GM23338 (cell line): ENCODE data around the gene PPFIBP1. TPM values are rescaled to one million over a fixed set of nuclear protein-coding genes. Genes with fewer than 3 reads are reported as not detected.
"Not testable (repeated sequence)": the region's sequence is repeated elsewhere in the genome, so short reads cannot be mapped to it uniquely, and the experiment has no call there.

Source experiments
- ATAC-seq: fragments of 200-7000 bp; cut with Tn5 transposase; 3 replicates; pipeline ENCODE4 v1.9.1; 2020
- DNase-seq: peaks from one replicate; pipeline ENCODE4 v3.0.0-alpha.2; 2015; ENCODE audit warnings: low spot score
- H2AFZ ChIP-seq: fragments of 200-600 bp; sonication (generic); 2 replicates; pipeline ENCODE4 v1.8.0; 2016; ENCODE audit warnings: antibody characterized with exemption, mild to moderate bottlenecking, moderate library complexity
- H3F3A ChIP-seq: fragments of 200-600 bp; sonication (generic); replicated peaks from 2 replicates; pipeline ENCODE4 v1.8.0; 2017; ENCODE audit warnings: antibody characterized with exemption, mixed run types, low read depth
- H3K27ac ChIP-seq: fragments of 200-600 bp; sonication (generic); 2 replicates; pipeline ENCODE4 v1.6.1; 2016; ENCODE audit warnings: low read depth
- H3K27me3 ChIP-seq: fragments of 200-600 bp; sonication (generic); 2 replicates; pipeline ENCODE4 v1.8.0; 2016; ENCODE audit warnings: mild to moderate bottlenecking, mixed run types, moderate library complexity; ENCODE audit not compliant: insufficient read depth
- H3K36me3 ChIP-seq: fragments of 200-600 bp; sonication (generic); 2 replicates; pipeline ENCODE4 v1.8.0; 2016; ENCODE audit warnings: mild to moderate bottlenecking; ENCODE audit not compliant: insufficient read depth
- H3K4me1 ChIP-seq: fragments of 200-600 bp; sonication (generic); 2 replicates; pipeline ENCODE4 v1.8.0; 2016; ENCODE audit warnings: mild to moderate bottlenecking, moderate library complexity; ENCODE audit not compliant: insufficient read depth
- H3K4me2 ChIP-seq: fragments of 200-600 bp; sonication (generic); 2 replicates; pipeline ENCODE4 v1.7.1; 2017; ENCODE audit warnings: mixed run types
- H3K4me3 ChIP-seq: fragments of 200-600 bp; sonication (generic); 2 replicates; pipeline ENCODE4 v1.6.1; 2016; ENCODE audit warnings: mixed run types
- H3K79me2 ChIP-seq: fragments of 200-600 bp; sonication (generic); replicated peaks from 2 replicates; pipeline ENCODE4 v1.8.0; 2017; ENCODE audit warnings: mild to moderate bottlenecking; ENCODE audit not compliant: insufficient read depth
- H3K9me2 ChIP-seq: fragments of 200-600 bp; sonication (generic); 2 replicates; pipeline ENCODE4 v1.8.0; 2017; ENCODE audit not compliant: insufficient read depth
- H4K20me1 ChIP-seq: fragments of 200-600 bp; sonication (generic); replicated peaks from 2 replicates; pipeline ENCODE4 v1.8.0; 2017; ENCODE audit warnings: mild to moderate bottlenecking; ENCODE audit not compliant: insufficient read depth
- H3K27ac Mint-ChIP-seq: 2 replicates; pipeline ENCODE4 v1.8.0; 2020; ENCODE audit warnings: inconsistent platforms, mild to moderate bottlenecking, moderate library complexity, mixed read lengths
- H3K27me3 Mint-ChIP-seq: 3 replicates; pipeline ENCODE4 v1.8.0; 2022; ENCODE audit warnings: low read depth, mild to moderate bottlenecking, moderate library complexity, mixed read lengths, inconsistent platforms; ENCODE audit not compliant: insufficient read depth, poor library complexity
- H3K36me3 Mint-ChIP-seq: 3 replicates; pipeline ENCODE4 v1.8.0; 2021; ENCODE audit warnings: low read depth, mild to moderate bottlenecking, inconsistent platforms, moderate library complexity, mixed read lengths
- H3K4me1 Mint-ChIP-seq: 3 replicates; pipeline ENCODE4 v1.8.0; 2020; ENCODE audit warnings: mild to moderate bottlenecking, inconsistent platforms, mixed read lengths
- H3K4me3 Mint-ChIP-seq: 3 replicates; pipeline ENCODE4 v1.8.0; 2021; ENCODE audit warnings: moderate library complexity, mild to moderate bottlenecking, inconsistent platforms, mixed read lengths
- H3K9me3 Mint-ChIP-seq: 3 replicates; pipeline ENCODE4 v1.8.0; 2020; ENCODE audit warnings: moderate library complexity, mild to moderate bottlenecking, inconsistent platforms, mixed read lengths
- CREB1 ChIP-seq: fragments of 250-450 bp; sonication (Bioruptor Pico); IDR thresholded peaks from 2 replicates; pipeline ENCODE4 v1.5.0; 2020; ENCODE audit warnings: low read depth, mild to moderate bottlenecking, moderate library complexity
- EZH2 ChIP-seq: fragments of 200-600 bp; sonication (generic); IDR thresholded peaks from one replicate; pipeline ENCODE4 v1.8.0; 2017; ENCODE audit warnings: antibody characterized with exemption, mild to moderate bottlenecking, low read depth; ENCODE audit not compliant: unreplicated experiment
- ZNF331 ChIP-seq: fragments of 250-450 bp; sonication (Bioruptor Pico); IDR thresholded peaks from 2 replicates; pipeline ENCODE4 v1.5.0; 2020; ENCODE audit warnings: low read depth, mild to moderate bottlenecking, moderate library complexity
- polyA plus RNA-seq: library from polyadenylated mRNA; unstranded; fragments of >200 nt; fragmentation: Nextera tagmentation; extraction: Ambion mirVana; gene quantifications from 2 replicates; pipeline ENCODE4 v1.2.1, GENCODE V29; 2016
- total RNA-seq: library from RNA; depleted of rRNA; stranded (reverse); fragments of >200 nt; shearing (Covaris generic); gene quantifications from 2 replicates; pipeline ENCODE4 v1.2.3, GENCODE V29; 2014
- TF ChIP-seq, protein P1 (sequence below): fragments of 250-450 bp; sonication (Bioruptor Pico); IDR thresholded peaks from 2 replicates; pipeline ENCODE4 v1.5.0; 2020; ENCODE audit warnings: mild to moderate bottlenecking, moderate library complexity
- TF ChIP-seq, protein P2 (sequence below), 2 experiments: fragments of 200-600 bp in 1 of 2; sonication (generic) in 1 of 2; conservative IDR thresholded peaks; 2 replicates each; pipeline versions ENCODE4 v1.5.1 to v1.6.1; 2016 to 2017; ENCODE audit warnings: antibody characterized with exemption in 2 of 2, low read depth in 2 of 2, mild to moderate bottlenecking in 2 of 2, moderate library complexity in 1 of 2

The PPFIBP1 gene
- total and polyA plus RNA-seq, 2 experiments from 2014 or later, result 33.2 to 41.9 TPM

DNA sequence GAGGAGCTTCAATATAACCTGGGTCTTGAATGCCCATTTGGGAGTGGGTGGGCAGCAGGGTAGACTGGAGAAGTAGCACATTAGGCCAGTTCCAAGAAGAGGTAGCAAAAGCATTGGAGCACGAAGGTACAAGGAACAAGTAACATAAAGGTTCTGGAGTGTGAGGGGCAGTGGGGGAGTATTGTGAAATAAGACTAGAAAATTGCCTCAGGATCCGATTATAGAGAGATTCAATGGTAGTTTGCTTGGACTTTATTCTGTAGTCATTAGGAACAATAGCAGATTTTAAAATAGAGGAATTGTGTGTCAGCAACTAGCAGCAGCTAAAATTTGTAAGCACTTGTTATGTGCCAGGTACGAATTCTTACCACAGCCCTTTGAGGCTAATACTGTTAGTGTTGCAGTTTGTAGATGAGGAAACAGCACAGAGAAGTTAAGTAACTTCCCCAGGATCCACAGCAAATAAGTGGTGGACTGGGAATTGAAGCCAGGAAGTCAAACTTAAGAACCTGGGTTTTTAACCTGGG, 61.8 kb downstream of the PPFIBP1 start (continued):
- TF ChIP-seq, protein P1, sequence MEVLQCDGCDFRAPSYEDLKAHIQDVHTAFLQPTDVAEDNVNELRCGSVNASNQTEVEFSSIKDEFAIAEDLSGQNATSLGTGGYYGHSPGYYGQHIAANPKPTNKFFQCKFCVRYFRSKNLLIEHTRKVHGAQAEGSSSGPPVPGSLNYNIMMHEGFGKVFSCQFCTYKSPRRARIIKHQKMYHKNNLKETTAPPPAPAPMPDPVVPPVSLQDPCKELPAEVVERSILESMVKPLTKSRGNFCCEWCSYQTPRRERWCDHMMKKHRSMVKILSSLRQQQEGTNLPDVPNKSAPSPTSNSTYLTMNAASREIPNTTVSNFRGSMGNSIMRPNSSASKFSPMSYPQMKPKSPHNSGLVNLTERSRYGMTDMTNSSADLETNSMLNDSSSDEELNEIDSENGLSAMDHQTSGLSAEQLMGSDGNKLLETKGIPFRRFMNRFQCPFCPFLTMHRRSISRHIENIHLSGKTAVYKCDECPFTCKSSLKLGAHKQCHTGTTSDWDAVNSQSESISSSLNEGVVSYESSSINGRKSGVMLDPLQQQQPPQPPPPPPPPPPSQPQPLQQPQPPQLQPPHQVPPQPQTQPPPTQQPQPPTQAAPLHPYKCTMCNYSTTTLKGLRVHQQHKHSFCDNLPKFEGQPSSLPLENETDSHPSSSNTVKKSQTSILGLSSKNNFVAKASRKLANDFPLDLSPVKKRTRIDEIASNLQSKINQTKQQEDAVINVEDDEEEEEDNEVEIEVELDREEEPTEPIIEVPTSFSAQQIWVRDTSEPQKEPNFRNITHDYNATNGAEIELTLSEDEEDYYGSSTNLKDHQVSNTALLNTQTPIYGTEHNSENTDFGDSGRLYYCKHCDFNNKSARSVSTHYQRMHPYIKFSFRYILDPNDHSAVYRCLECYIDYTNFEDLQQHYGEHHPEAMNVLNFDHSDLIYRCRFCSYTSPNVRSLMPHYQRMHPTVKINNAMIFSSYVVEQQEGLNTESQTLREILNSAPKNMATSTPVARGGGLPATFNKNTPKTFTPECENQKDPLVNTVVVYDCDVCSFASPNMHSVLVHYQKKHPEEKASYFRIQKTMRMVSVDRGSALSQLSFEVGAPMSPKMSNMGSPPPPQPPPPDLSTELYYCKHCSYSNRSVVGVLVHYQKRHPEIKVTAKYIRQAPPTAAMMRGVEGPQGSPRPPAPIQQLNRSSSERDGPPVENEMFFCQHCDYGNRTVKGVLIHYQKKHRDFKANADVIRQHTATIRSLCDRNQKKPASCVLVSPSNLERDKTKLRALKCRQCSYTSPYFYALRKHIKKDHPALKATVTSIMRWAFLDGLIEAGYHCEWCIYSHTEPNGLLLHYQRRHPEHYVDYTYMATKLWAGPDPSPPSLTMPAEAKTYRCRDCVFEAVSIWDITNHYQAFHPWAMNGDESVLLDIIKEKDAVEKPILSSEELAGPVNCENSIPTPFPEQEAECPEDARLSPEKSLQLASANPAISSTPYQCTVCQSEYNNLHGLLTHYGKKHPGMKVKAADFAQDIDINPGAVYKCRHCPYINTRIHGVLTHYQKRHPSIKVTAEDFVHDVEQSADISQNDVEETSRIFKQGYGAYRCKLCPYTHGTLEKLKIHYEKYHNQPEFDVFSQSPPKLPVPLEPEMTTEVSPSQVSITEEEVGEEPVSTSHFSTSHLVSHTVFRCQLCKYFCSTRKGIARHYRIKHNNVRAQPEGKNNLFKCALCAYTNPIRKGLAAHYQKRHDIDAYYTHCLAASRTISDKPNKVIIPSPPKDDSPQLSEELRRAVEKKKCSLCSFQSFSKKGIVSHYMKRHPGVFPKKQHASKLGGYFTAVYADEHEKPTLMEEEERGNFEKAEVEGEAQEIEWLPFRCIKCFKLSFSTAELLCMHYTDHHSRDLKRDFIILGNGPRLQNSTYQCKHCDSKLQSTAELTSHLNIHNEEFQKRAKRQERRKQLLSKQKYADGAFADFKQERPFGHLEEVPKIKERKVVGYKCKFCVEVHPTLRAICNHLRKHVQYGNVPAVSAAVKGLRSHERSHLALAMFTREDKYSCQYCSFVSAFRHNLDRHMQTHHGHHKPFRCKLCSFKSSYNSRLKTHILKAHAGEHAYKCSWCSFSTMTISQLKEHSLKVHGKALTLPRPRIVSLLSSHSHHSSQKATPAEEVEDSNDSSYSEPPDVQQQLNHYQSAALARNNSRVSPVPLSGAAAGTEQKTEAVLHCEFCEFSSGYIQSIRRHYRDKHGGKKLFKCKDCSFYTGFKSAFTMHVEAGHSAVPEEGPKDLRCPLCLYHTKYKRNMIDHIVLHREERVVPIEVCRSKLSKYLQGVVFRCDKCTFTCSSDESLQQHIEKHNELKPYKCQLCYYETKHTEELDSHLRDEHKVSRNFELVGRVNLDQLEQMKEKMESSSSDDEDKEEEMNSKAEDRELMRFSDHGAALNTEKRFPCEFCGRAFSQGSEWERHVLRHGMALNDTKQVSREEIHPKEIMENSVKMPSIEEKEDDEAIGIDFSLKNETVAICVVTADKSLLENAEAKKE, result no peak
- no peak for TF ChIP-seq CREB1
- no peak for TF ChIP-seq ZNF331 (CRISPR knock-in tag)

DNA sequence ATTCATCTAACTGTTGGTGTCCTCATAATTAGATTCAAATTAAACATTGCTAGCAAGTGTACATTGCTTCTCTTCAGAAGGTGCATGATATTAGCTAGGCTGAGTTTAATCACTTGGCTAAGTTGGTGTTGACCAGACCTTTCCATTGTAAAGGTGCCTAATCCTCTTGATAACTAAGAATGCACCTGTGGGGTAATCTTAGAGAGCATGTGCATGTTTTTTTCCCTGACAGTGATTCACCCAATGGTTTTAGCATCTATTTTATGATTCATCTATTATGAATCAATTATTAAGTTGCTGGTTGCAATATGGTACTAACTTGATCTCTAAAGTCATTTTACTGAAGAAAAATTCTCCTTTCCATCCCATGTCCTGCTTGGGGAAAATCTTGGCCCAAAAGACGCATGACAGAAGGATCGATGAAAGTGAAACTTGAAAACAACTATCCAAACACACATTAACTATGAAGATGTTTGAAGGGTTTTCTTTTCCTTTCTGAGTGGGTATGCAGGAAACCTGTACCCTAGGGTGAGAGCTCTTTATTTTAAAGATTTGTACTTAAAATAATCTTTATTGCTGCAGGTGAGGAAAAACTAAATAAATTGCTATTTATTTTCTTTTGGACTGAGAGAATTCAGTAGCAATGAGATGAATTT, 64.2 kb downstream of the PPFIBP1 start:
- peaks cover 14% of the 10 kb centered on the region for H3K4me1 Mint-ChIP-seq
- not testable (repeated sequence) for H3F3A ChIP-seq, H3K9me3 Mint-ChIP-seq, ATAC-seq, H3K27me3 ChIP-seq, H3K27ac Mint-ChIP-seq, H3K36me3 ChIP-seq, H3K36me3 Mint-ChIP-seq, H3K27ac ChIP-seq, H4K20me1 ChIP-seq, H3K9me2 ChIP-seq, H3K79me2 ChIP-seq, H3K4me1 ChIP-seq, H3K27me3 Mint-ChIP-seq, H3K4me3 Mint-ChIP-seq, H3K4me2 ChIP-seq, H2AFZ ChIP-seq, DNase-seq, H3K4me3 ChIP-seq

DNA sequence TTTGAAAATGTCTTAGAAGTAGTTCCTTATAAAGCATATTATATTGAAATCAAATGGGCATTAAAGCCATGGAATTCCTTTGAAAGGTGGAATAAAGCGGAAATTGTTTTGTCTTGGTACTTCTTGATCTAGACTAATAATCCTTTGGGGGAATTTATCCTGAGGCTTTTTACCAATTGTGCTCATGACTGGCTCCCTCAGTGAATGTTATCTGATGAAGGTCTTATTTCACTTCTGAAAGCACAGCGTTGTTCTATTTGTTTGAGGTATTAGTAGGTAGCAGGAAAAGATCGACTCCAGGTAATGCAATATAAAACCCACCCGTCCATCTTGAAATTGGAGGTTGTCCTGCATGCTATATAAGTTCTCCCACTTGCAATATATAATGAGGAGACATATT, 64.8 kb downstream of the PPFIBP1 start:
- no peak overlapping the region for H3K4me3 ChIP-seq

More for the DNA sequence above, 64.8 kb downstream of the PPFIBP1 start:
- no peaks in the 10 kb centered on the region for H3K36me3 ChIP-seq
- H4K20me1 ChIP-seq, result peaks cover 3% of the 10 kb centered on the region; the same call in 1 of the 2 replicates
- H2AFZ ChIP-seq, result no peak overlapping the region
- no peak overlapping the region for H3K4me2 ChIP-seq
- H3K27me3 ChIP-seq, result no peaks in the 10 kb centered on the region
- Mint-ChIP-seq H3K27ac (no peak overlapping the region), H3K36me3 (no peaks in the 10 kb centered on the region), H3K4me1 (peaks cover 14% of the 10 kb centered on the region), H3K9me3 (no peaks in the 10 kb centered on the region), H3K27me3 (peaks cover 2% of the 10 kb centered on the region), H3K4me3 (no peak overlapping the region)
- no peaks in the 10 kb centered on the region for H3K9me2 ChIP-seq
- no peak for TF ChIP-seq EZH2
- TF ChIP-seq, protein P2, sequence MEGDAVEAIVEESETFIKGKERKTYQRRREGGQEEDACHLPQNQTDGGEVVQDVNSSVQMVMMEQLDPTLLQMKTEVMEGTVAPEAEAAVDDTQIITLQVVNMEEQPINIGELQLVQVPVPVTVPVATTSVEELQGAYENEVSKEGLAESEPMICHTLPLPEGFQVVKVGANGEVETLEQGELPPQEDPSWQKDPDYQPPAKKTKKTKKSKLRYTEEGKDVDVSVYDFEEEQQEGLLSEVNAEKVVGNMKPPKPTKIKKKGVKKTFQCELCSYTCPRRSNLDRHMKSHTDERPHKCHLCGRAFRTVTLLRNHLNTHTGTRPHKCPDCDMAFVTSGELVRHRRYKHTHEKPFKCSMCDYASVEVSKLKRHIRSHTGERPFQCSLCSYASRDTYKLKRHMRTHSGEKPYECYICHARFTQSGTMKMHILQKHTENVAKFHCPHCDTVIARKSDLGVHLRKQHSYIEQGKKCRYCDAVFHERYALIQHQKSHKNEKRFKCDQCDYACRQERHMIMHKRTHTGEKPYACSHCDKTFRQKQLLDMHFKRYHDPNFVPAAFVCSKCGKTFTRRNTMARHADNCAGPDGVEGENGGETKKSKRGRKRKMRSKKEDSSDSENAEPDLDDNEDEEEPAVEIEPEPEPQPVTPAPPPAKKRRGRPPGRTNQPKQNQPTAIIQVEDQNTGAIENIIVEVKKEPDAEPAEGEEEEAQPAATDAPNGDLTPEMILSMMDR (conservative IDR thresholded peaks at IDR 0.05; ENCODE audit: low read depth in 2 of 2), result no peak
- ATAC-seq, result no peak
- no peak overlapping the region for H3K27ac ChIP-seq
- no peaks in the 10 kb centered on the region for H3F3A ChIP-seq
- H3K4me1 ChIP-seq, result no peaks in the 10 kb centered on the region
- 0 out of 2 replicates have a peak, but pooled peaks cover 3% of the 10 kb centered on the region for H3K79me2 ChIP-seq
- no peak for DNase-seq
